HepG2 (cell line): Measurements from ENCODE around the gene TBC1D24. TPM values are rescaled to one million over a fixed set of nuclear protein-coding genes. Genes with fewer than 3 reads are reported as not detected.

Source experiments
- NFKB2 ChIP-seq: sonication (generic); formaldehyde crosslinking; IDR thresholded peaks from 2 replicates; pipeline ENCODE4 v1.4.0; 2020; ENCODE audit warnings: missing genetic modification reagents, borderline replicate concordance
- PAWR ChIP-seq: sonication (generic); formaldehyde crosslinking; IDR thresholded peaks from 2 replicates; pipeline ENCODE4 v1.4.0; 2020; ENCODE audit warnings: missing genetic modification reagents, mild to moderate bottlenecking, borderline replicate concordance
- PLRG1 ChIP-seq: fragments of 450-650 bp; conservative IDR thresholded peaks from 2 replicates; pipeline ENCODE4 v1.6.1; 2016
- SETDB1 ChIP-seq: sonication (generic); formaldehyde crosslinking; IDR thresholded peaks from 2 replicates; pipeline ENCODE4 v1.5.1; 2020; ENCODE audit warnings: missing genetic modification reagents, mild to moderate bottlenecking, borderline replicate concordance
- SP140L ChIP-seq: sonication (generic); formaldehyde crosslinking; IDR thresholded peaks from 2 replicates; pipeline ENCODE4 v1.4.0; 2020; ENCODE audit warnings: missing genetic modification reagents, borderline replicate concordance
- SP4 ChIP-seq: sonication (generic); formaldehyde crosslinking; IDR thresholded peaks from 2 replicates; pipeline ENCODE4 v1.8.1; 2023; ENCODE audit warnings: mild to moderate bottlenecking, missing genetic modification reagents
- THRA ChIP-seq: sonication (generic); formaldehyde crosslinking; IDR thresholded peaks from 2 replicates; pipeline ENCODE4 v1.4.0; 2020; ENCODE audit warnings: missing genetic modification reagents, borderline replicate concordance
- ZBTB7B ChIP-seq: sonication (generic); formaldehyde crosslinking; IDR thresholded peaks from 2 replicates; pipeline ENCODE4 v1.4.0; 2020; ENCODE audit warnings: missing genetic modification reagents
- ZNF34 ChIP-seq: sonication (generic); formaldehyde crosslinking; IDR thresholded peaks from 2 replicates; pipeline ENCODE4 v1.4.0; 2020; ENCODE audit warnings: mild to moderate bottlenecking, missing genetic modification reagents, borderline replicate concordance
- ZNF577 ChIP-seq: sonication (generic); formaldehyde crosslinking; IDR thresholded peaks from 2 replicates; pipeline ENCODE4 v1.4.0; 2020; ENCODE audit warnings: mild to moderate bottlenecking, low read depth, missing genetic modification reagents, borderline replicate concordance
- polyA plus RNA-seq, 8 experiments: library from polyadenylated mRNA; depleted of rRNA in 3 of 8; stranded (reverse) in 7 of 8; unstranded in 1 of 8; fragments of >200 nt; fragmentation: Illumina TruSeq in 4 of 8; extraction: Trizol in 4 of 8; gene quantifications; 2 replicates each; pipeline versions ENCODE4 v1.2.1 to v1.2.3, GENCODE V29; 2011 to 2016; ENCODE audit warnings: low read depth in 4 of 8, missing spikeins in 1 of 8, mixed read lengths in 1 of 8; ENCODE audit not compliant: insufficient read depth in 1 of 8
- total RNA-seq, 5 experiments: library from RNA; depleted of rRNA; stranded (reverse); fragments of >200 nt; fragmentation: Illumina TruSeq; extraction: Trizol; gene quantifications; 2 replicates each; pipeline ENCODE4 v1.2.3, GENCODE V29; 2016; ENCODE audit warnings: low read depth in 1 of 5
- TF ChIP-seq, protein P1 (sequence below): IDR thresholded peaks from 2 replicates; pipeline ENCODE4 v1.6.1; 2016; ENCODE audit warnings: missing genetic modification reagents, missing compliant biosample characterization
- TF ChIP-seq, protein P2 (sequence below): sonication (generic); formaldehyde crosslinking; IDR thresholded peaks from 2 replicates; pipeline ENCODE4 v1.4.0; 2020; ENCODE audit warnings: missing genetic modification reagents
- TF ChIP-seq, protein P3 (sequence below): sonication (generic); formaldehyde crosslinking; IDR thresholded peaks from 2 replicates; pipeline ENCODE4 v1.4.0; 2020; ENCODE audit warnings: mild to moderate bottlenecking, missing genetic modification reagents
- TF ChIP-seq, protein P4 (sequence below): sonication (generic); formaldehyde crosslinking; IDR thresholded peaks from 2 replicates; pipeline ENCODE4 v1.4.0; 2020; ENCODE audit warnings: missing genetic modification reagents
- TF ChIP-seq, protein P5 (sequence below): sonication (generic); formaldehyde crosslinking; IDR thresholded peaks from 2 replicates; pipeline ENCODE4 v1.4.0; 2020; ENCODE audit warnings: missing genetic modification reagents
- TF ChIP-seq, protein P6 (sequence below): sonication (generic); formaldehyde crosslinking; IDR thresholded peaks from 2 replicates; pipeline ENCODE4 v1.5.1; 2020; ENCODE audit warnings: missing genetic modification reagents, mild to moderate bottlenecking, borderline replicate concordance

The TBC1D24 gene
- total and polyA plus RNA-seq, 2 of the 13 experiments (the other 11 are each of a cell fraction or from before 2014, with no cell fraction given), result 7.7 to 13.7 TPM

DNA sequence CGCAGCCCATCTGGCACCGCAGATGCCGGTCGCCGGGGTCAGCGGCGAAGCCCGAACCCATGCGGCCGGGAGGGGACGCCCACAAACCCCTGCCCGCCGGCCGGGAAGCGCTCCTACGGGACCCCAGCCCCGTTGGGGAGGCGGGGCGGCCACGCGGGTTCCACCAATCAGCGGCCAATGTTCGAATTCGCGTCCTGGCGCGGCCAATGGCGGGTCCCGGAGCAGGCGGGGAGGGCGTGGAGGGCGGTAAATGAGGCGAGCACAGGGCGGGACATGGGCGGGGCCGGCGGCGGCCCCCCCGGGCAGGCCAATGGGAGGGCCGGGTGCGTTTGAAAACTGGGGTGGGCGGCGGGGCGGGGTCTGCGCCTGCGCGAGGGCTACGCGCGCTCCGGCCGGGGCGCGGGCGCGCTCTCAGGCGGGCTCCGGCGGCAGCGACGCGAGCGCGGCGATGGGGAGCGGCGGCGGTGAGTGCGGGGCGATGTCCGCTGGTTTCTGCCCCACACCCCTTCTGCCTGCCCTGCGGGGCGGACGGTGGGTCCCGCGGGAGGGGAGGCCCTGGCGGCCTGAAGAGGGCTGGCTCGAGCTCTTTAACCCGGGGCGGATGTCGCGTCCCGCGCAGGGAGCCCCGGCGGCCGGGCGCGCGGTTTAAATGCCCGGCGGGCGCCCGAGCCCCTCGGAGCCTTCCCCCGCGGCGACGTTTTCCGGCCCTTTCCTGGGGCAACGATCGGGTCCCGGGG is 45.7 kb upstream of the TBC1D24 start, which contains the start of gene CCNF (continued):
- TF ChIP-seq NFKB2 (CRISPR knock-in tag) (peak; percentile 74; the same call in 1 of the 2 replicates), PLRG1 (no peak), THRA (CRISPR knock-in tag) (0 out of 2 replicates have a peak, but pooled peaks have one; percentile 30), SETDB1 (no peak), SP140L (CRISPR knock-in tag) (no peak), ZBTB7B (CRISPR knock-in tag) (peak; percentile 41; the same call in 1 of the 2 replicates), PAWR (no peak), ZNF34 (no peak), SP4 (peak; percentile 96), ZNF577 (CRISPR knock-in tag) (no peak)
- TF ChIP-seq, protein P1, sequence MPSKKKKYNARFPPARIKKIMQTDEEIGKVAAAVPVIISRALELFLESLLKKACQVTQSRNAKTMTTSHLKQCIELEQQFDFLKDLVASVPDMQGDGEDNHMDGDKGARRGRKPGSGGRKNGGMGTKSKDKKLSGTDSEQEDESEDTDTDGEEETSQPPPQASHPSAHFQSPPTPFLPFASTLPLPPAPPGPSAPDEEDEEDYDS, result no peak; the same call in 1 of the 2 replicates
- TF ChIP-seq, protein P2, sequence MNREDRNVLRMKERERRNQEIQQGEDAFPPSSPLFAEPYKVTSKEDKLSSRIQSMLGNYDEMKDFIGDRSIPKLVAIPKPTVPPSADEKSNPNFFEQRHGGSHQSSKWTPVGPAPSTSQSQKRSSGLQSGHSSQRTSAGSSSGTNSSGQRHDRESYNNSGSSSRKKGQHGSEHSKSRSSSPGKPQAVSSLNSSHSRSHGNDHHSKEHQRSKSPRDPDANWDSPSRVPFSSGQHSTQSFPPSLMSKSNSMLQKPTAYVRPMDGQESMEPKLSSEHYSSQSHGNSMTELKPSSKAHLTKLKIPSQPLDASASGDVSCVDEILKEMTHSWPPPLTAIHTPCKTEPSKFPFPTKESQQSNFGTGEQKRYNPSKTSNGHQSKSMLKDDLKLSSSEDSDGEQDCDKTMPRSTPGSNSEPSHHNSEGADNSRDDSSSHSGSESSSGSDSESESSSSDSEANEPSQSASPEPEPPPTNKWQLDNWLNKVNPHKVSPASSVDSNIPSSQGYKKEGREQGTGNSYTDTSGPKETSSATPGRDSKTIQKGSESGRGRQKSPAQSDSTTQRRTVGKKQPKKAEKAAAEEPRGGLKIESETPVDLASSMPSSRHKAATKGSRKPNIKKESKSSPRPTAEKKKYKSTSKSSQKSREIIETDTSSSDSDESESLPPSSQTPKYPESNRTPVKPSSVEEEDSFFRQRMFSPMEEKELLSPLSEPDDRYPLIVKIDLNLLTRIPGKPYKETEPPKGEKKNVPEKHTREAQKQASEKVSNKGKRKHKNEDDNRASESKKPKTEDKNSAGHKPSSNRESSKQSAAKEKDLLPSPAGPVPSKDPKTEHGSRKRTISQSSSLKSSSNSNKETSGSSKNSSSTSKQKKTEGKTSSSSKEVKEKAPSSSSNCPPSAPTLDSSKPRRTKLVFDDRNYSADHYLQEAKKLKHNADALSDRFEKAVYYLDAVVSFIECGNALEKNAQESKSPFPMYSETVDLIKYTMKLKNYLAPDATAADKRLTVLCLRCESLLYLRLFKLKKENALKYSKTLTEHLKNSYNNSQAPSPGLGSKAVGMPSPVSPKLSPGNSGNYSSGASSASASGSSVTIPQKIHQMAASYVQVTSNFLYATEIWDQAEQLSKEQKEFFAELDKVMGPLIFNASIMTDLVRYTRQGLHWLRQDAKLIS (CRISPR knock-in tag), result no peak
- TF ChIP-seq, protein P3, sequence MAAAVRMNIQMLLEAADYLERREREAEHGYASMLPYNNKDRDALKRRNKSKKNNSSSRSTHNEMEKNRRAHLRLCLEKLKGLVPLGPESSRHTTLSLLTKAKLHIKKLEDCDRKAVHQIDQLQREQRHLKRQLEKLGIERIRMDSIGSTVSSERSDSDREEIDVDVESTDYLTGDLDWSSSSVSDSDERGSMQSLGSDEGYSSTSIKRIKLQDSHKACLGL (CRISPR knock-in tag), result peak; percentile 81
- TF ChIP-seq, protein P4, sequence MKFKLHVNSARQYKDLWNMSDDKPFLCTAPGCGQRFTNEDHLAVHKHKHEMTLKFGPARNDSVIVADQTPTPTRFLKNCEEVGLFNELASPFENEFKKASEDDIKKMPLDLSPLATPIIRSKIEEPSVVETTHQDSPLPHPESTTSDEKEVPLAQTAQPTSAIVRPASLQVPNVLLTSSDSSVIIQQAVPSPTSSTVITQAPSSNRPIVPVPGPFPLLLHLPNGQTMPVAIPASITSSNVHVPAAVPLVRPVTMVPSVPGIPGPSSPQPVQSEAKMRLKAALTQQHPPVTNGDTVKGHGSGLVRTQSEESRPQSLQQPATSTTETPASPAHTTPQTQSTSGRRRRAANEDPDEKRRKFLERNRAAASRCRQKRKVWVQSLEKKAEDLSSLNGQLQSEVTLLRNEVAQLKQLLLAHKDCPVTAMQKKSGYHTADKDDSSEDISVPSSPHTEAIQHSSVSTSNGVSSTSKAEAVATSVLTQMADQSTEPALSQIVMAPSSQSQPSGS (CRISPR knock-in tag), result 0 out of 2 replicates have a peak, but pooled peaks have one; percentile 6
- TF ChIP-seq, protein P5, sequence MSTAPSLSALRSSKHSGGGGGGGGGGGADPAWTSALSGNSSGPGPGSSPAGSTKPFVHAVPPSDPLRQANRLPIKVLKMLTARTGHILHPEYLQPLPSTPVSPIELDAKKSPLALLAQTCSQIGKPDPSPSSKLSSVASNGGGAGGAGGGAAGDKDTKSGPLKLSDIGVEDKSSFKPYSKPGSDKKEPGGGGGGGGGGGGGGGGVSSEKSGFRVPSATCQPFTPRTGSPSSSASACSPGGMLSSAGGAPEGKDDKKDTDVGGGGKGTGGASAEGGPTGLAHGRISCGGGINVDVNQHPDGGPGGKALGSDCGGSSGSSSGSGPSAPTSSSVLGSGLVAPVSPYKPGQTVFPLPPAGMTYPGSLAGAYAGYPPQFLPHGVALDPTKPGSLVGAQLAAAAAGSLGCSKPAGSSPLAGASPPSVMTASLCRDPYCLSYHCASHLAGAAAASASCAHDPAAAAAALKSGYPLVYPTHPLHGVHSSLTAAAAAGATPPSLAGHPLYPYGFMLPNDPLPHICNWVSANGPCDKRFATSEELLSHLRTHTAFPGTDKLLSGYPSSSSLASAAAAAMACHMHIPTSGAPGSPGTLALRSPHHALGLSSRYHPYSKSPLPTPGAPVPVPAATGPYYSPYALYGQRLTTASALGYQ, result 0 out of 2 replicates have a peak, but pooled peaks have one; percentile 29
- TF ChIP-seq, protein P6, sequence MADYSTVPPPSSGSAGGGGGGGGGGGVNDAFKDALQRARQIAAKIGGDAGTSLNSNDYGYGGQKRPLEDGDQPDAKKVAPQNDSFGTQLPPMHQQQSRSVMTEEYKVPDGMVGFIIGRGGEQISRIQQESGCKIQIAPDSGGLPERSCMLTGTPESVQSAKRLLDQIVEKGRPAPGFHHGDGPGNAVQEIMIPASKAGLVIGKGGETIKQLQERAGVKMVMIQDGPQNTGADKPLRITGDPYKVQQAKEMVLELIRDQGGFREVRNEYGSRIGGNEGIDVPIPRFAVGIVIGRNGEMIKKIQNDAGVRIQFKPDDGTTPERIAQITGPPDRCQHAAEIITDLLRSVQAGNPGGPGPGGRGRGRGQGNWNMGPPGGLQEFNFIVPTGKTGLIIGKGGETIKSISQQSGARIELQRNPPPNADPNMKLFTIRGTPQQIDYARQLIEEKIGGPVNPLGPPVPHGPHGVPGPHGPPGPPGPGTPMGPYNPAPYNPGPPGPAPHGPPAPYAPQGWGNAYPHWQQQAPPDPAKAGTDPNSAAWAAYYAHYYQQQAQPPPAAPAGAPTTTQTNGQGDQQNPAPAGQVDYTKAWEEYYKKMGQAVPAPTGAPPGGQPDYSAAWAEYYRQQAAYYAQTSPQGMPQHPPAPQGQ (CRISPR knock-in tag), result no peak
